K562 (cell line): Measurements from ENCODE around the gene WWP2. TPM values are rescaled to one million over a fixed set of nuclear protein-coding genes. Genes with fewer than 3 reads are reported as not detected.

Source experiments
- CHD4 ChIP-seq: fragments of 200-600 bp; sonication (generic); IDR thresholded peaks from 3 replicates; pipeline ENCODE4 v1.6.1; 2012; ENCODE audit warnings: low read depth, mild to moderate bottlenecking, mixed read lengths, low read length, inconsistent platforms; ENCODE audit not compliant: insufficient read depth, insufficient replicate concordance, poor library complexity, severe bottlenecking
- CREB3L1 ChIP-seq: fragments of 450-650 bp; IDR thresholded peaks from 2 replicates; pipeline ENCODE4 v1.6.1; 2014; ENCODE audit warnings: low read depth, mild to moderate bottlenecking, moderate library complexity, borderline replicate concordance
- DEAF1 ChIP-seq: fragments of 450-650 bp; formaldehyde crosslinking; IDR thresholded peaks from 2 replicates; pipeline ENCODE4 v1.4.0; 2020; ENCODE audit warnings: mild to moderate bottlenecking, moderate library complexity
- DIDO1 ChIP-seq: fragments of 450-650 bp; IDR thresholded peaks from 2 replicates; pipeline ENCODE4 v1.6.1; 2016; ENCODE audit warnings: low read depth, missing biosample characterization, missing genetic modification characterization
- E2F5 ChIP-seq: sonication (generic); formaldehyde crosslinking; IDR thresholded peaks from 2 replicates; pipeline ENCODE4 v1.8.0; 2022; ENCODE audit warnings: mild to moderate bottlenecking, missing genetic modification reagents
- FOXA3 ChIP-seq, 2 experiments: fragments of 450-650 bp in 1 of 2; sonication (generic) in 1 of 2; formaldehyde crosslinking; IDR thresholded peaks in 1 of 2; conservative IDR thresholded peaks in 1 of 2; 2 replicates each; pipeline versions ENCODE4 v1.4.0 to v1.8.0; 2020 to 2022; ENCODE audit warnings: mild to moderate bottlenecking in 2 of 2, missing genetic modification reagents in 1 of 2
- HIVEP1 ChIP-seq: fragments of 250-450 bp; sonication (Bioruptor Pico); IDR thresholded peaks from 2 replicates; pipeline ENCODE4 v1.4.0; 2020; ENCODE audit warnings: mild to moderate bottlenecking
- LEF1 ChIP-seq: fragments of 450-650 bp; IDR thresholded peaks from 2 replicates; pipeline ENCODE4 v1.6.1; 2016; ENCODE audit warnings: mild to moderate bottlenecking
- NCOA4 ChIP-seq: fragments of 450-650 bp; IDR thresholded peaks from 2 replicates; pipeline ENCODE4 v1.6.1; 2018; ENCODE audit warnings: mild to moderate bottlenecking; ENCODE audit not compliant: partially characterized antibody
- NR2C2 ChIP-seq, 2 experiments: fragments of 200-800 bp in 1 of 2; sonication (Bioruptor generic) in 1 of 2; sonication (generic) in 1 of 2; formaldehyde crosslinking in 1 of 2; IDR thresholded peaks; 2 replicates each; pipeline versions ENCODE4 v1.6.1 to v1.8.0; 2016 to 2022; ENCODE audit warnings: mild to moderate bottlenecking in 1 of 2, missing compliant biosample characterization in 1 of 2, missing genetic modification characterization in 1 of 2, missing genetic modification reagents in 1 of 2
- PHTF2 ChIP-seq: fragments of 250-450 bp; sonication (Bioruptor Pico); IDR thresholded peaks from 2 replicates; pipeline ENCODE4 v1.5.0; 2021; ENCODE audit warnings: mild to moderate bottlenecking
- PPARD ChIP-seq: fragments of 250-450 bp; sonication (Bioruptor Pico); IDR thresholded peaks from 2 replicates; pipeline ENCODE4 v1.8.0; 2022; ENCODE audit warnings: inconsistent platforms, mild to moderate bottlenecking, moderate library complexity
- RAD21 ChIP-seq, 2 experiments: fragments of 250-450 bp in 1 of 2; fragments of 450-650 bp in 1 of 2; sonication (Bioruptor Pico) in 1 of 2; formaldehyde crosslinking in 1 of 2; IDR thresholded peaks in 1 of 2; conservative IDR thresholded peaks in 1 of 2; 2 replicates each; pipeline versions ENCODE4 v1.4.0 to v1.8.0; 2020 to 2022; ENCODE audit warnings: mild to moderate bottlenecking in 2 of 2, moderate library complexity in 1 of 2
- SMC3 ChIP-seq: conservative IDR thresholded peaks from 2 replicates; pipeline ENCODE4 v1.6.1; 2011; ENCODE audit warnings: low read depth, low read length, improper control_type of control experiment; ENCODE audit not compliant: insufficient read depth
- TEAD1 ChIP-seq, 2 experiments: fragments of 450-650 bp in 1 of 2; sonication (generic) in 1 of 2; formaldehyde crosslinking; IDR thresholded peaks; 2 replicates each; pipeline versions ENCODE4 v1.4.0 to v1.8.0; 2020 to 2022; ENCODE audit warnings: mild to moderate bottlenecking in 2 of 2, missing genetic modification reagents in 1 of 2
- ZNF239 ChIP-seq: fragments of 250-450 bp; sonication (Bioruptor Pico); IDR thresholded peaks from 2 replicates; pipeline ENCODE4 v1.4.0; 2020; ENCODE audit warnings: mild to moderate bottlenecking
- polyA plus RNA-seq, 8 experiments: library from polyadenylated mRNA; depleted of rRNA in 4 of 8; stranded (reverse) in 5 of 8; unstranded in 3 of 8; fragments of >200 nt; fragmentation: Nextera tagmentation in 2 of 8; fragmentation: Illumina TruSeq in 1 of 8; extraction: Ambion mirVana in 2 of 8; extraction: Trizol in 1 of 8; gene quantifications; 2 replicates each; pipeline versions ENCODE4 v1.2.1 to v1.2.3, GENCODE V29; 2011 to 2014; ENCODE audit warnings: inconsistent platforms in 1 of 8, missing spikeins in 1 of 8
- total RNA-seq, 7 experiments: library from RNA; depleted of rRNA in 6 of 7; stranded (reverse); fragments of >200 nt in 6 of 7; fragmentation: Illumina TruSeq in 2 of 7; extraction: Trizol in 2 of 7; gene quantifications; 2 replicates each; pipeline versions ENCODE4 v1.2.1 to v1.2.3, GENCODE V29; 2011 to 2021; ENCODE audit warnings: low replicate concordance in 1 of 7

Gene WWP2
- total and polyA plus RNA-seq, 9 of the 15 experiments (the other 6 are each of a cell fraction or from before 2014, with no cell fraction given), result 1.9 to 34.4 (median 14.6) TPM

- TF ChIP-seq RAD21 (CRISPR knock-in tag; conservative IDR thresholded peaks at IDR 0.05 in 1 of 2, IDR thresholded peaks at IDR 0.05 in 1 of 2) (peak; percentile 65 to 82), PHTF2 (CRISPR knock-in tag) (no peak), NR2C2 (CRISPR knock-in tag; IDR thresholded peaks at IDR 0.05) (no peak), NR2C2 (tag; IDR thresholded peaks at IDR 0.05) (no peak), SMC3 (peak; percentile 82), LEF1 (no peak), HIVEP1 (CRISPR knock-in tag) (no peak), CHD4 (no peak), DEAF1 (peak; percentile 65), CREB3L1 (no peak), TEAD1 (CRISPR knock-in tag; IDR thresholded peaks at IDR 0.05) (no peak), NCOA4 (no peak), PPARD (CRISPR knock-in tag) (no peak), FOXA3 (CRISPR knock-in tag; conservative IDR thresholded peaks at IDR 0.05 in 1 of 2, IDR thresholded peaks at IDR 0.05 in 1 of 2) (no peak), ZNF239 (no peak), DIDO1 (no peak), E2F5 (CRISPR knock-in tag) (no peak)
Observed at GRCh38 chr16:69930117-69930776, 168.1 kb downstream of the WWP2 start (continued).
